ENCODE measurements around the gene LRRC74B.
"Not testable (repeated sequence)": the region's sequence is repeated elsewhere in the genome, so short reads cannot be mapped to it uniquely, and the experiment has no call there.

Gene LRRC74B

DNA sequence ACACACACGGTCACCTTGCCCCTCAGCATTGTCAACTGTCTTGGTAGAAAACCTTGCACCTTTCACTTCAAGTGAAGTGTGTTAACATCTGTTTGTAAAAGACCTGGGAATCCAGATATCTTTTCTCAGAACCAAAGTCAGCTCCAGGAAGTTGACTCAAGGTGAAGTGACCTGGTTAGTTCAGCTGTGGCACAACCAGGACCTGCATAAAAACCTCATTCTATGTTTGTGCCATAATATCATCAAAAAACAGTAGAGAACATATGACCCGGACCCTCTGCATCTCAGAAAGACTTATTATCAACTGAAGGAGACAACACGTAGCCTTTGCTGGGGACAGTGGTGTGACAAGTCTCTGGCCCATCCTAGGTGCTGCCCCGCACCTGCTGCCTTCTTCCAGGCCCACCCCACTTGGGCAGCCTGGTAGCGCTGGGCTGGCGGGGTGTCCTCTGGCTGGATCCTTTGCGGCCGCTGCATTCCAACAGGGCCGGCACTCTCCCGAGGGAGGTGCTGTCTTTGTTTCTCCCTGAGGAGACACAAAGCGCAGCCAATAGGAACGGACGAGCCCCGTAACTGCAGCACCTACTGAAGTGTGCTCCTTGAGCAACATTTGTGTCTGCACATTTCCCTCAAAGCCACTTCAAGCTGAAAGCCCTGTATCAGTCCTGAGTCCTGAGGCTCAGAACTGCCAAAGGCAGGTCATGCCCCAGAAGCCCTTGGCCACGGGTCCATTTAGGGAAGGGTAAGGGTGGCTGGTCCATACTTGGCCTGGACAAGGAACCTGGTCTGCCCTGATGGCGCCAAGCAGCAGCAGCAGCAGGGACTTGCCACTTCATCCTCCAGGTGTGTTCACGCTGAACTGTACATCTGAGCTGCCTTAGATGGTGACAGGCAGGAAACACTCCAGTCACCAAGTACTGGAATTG lies 25.2 kb downstream of the LRRC74B start:
- H3K27me3 ChIP-seq (ENCODE audit: control insufficient read depth, insufficient read depth, low read length) = no peaks in the 10 kb centered on the region
- H3K36me3 ChIP-seq (ENCODE audit: control insufficient read depth, insufficient read depth, low read length) = no peaks in the 10 kb centered on the region
- H3K9ac ChIP-seq (ENCODE audit: low read length) = no peak overlapping the region
- H3K4me1 ChIP-seq (ENCODE audit: control insufficient read depth, insufficient read depth, low read length) = no peaks in the 10 kb centered on the region
- no peaks in the 10 kb centered on the region for H3K9me3 ChIP-seq (ENCODE audit: control insufficient read depth, low read length)
- H3K4me3 ChIP-seq (ENCODE audit: low read length) = no peak overlapping the region

DNA sequence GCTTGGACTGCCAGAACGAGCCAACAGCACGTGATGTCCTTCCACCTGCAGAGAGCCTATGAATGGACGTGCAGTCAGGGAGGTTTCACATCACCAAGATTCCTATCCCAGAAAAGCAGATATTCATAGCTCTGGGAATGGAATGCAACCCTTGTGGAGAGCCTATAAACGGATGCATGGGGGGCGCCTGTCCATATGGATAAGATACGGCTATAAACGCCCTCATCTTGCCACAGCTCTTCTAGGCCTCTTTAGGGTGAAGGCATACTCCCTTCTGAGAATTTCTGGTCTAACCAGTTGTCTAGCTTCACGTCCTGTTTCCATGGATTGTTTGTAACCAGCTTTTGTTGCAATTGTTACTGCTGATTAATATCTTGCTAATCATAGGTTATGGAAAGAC lies 26.1 kb downstream of the LRRC74B start:
- not testable (repeated sequence) for H3K9ac ChIP-seq (ENCODE audit: low read length); H3K4me1 ChIP-seq (ENCODE audit: control insufficient read depth, insufficient read depth, low read length); H3K9me3 ChIP-seq (ENCODE audit: control insufficient read depth, low read length); H3K4me3 ChIP-seq (ENCODE audit: low read length); H3K27me3 ChIP-seq (ENCODE audit: control insufficient read depth, insufficient read depth, low read length); H3K36me3 ChIP-seq (ENCODE audit: control insufficient read depth, insufficient read depth, low read length)

DNA sequence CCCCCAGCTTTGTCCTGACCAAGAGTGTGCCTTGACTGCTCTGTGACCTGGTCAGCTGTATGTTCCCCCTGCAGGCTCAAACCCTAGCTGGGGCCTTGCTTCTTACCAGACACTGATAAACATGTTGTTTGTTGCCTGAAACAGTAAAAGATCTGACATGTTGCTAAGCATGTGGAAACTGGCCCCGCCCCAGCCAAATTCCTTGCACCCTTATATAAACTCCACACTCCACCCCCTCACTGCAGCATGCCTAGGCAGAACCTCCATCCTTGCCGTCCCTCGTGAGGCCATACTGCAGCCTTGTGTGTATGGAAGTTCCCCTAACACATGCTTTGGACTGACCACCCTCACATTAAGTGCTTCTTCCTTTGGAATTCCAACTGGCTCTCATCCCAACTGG lies 27.3 kb downstream of the LRRC74B start:
- no peak overlapping the region for H3K4me3 ChIP-seq (ENCODE audit: low read length)
- H3K9ac ChIP-seq (ENCODE audit: low read length) = no peak overlapping the region
- no peaks in the 10 kb centered on the region for H3K36me3 ChIP-seq (ENCODE audit: control insufficient read depth, insufficient read depth, low read length)
- no peaks in the 10 kb centered on the region for H3K4me1 ChIP-seq (ENCODE audit: control insufficient read depth, insufficient read depth, low read length)
- H3K27me3 ChIP-seq (ENCODE audit: control insufficient read depth, insufficient read depth, low read length) = no peaks in the 10 kb centered on the region
- no peaks in the 10 kb centered on the region for H3K9me3 ChIP-seq (ENCODE audit: control insufficient read depth, low read length)

DNA sequence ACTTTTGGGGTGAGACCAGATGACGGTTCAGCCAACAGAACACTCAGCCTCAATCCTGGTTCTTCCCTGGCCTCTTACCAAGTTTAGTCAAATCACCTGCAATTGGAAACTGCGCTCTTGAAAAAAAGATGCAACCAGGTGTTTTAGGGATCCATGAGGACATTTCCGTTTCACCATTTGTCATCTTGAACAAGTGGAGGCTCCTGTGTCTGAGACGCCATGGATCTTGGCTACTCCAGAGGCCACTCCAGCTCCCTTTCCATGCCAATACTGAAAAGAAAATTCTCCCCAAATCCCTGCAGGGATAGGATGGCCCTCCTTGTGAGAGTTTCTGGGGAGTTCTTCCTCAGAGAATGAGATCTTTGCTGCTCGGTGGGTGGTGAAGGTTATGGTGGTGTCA lies 27.7 kb downstream of the LRRC74B start:
- Histone ChIP-seq H3K9ac (ENCODE audit: low read length) (no peak overlapping the region), H3K36me3 (ENCODE audit: control insufficient read depth, insufficient read depth, low read length) (no peaks in the 10 kb centered on the region), H3K27me3 (ENCODE audit: control insufficient read depth, insufficient read depth, low read length) (no peaks in the 10 kb centered on the region), H3K9me3 (ENCODE audit: control insufficient read depth, low read length) (no peaks in the 10 kb centered on the region), H3K4me3 (ENCODE audit: low read length) (no peak overlapping the region), H3K4me1 (ENCODE audit: control insufficient read depth, insufficient read depth, low read length) (no peaks in the 10 kb centered on the region)

DNA sequence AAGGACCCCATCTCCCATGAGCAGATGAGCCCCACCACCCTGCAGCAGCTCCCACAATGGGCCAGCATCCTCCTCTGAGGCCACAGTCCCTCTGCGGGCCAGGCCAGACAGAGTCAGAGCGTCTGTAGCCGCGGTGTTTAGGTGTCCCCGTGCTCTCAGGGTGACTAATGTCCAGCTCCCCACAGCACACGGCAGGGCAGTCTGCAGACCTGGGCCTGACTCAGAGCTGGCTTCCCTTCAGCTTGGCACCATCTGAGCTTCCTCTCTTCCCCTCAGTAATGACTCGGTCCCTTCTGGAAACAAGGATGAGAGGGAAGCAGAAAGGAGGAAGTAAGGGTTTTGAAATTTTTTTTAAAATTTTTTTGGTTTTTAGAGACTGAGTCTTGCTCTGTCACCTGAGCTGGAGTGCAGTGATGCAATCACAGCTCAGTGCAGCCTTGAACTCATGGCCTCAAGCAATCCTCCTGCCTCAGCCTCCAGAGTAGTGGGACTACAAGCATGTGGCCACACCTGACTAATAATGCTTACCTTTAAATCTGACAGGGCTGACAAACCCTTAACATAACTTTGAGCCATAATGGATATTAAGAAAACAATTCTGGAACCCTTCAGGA lies 28.5 kb downstream of the LRRC74B start:
- Histone ChIP-seq H3K27me3 (ENCODE audit: control insufficient read depth, insufficient read depth, low read length) (no peaks in the 10 kb centered on the region), H3K36me3 (ENCODE audit: control insufficient read depth, insufficient read depth, low read length) (no peaks in the 10 kb centered on the region), H3K9me3 (ENCODE audit: control insufficient read depth, low read length) (no peaks in the 10 kb centered on the region), H3K4me3 (ENCODE audit: low read length) (no peak overlapping the region), H3K4me1 (ENCODE audit: control insufficient read depth, insufficient read depth, low read length) (no peaks in the 10 kb centered on the region), H3K9ac (ENCODE audit: low read length) (no peak overlapping the region)

DNA sequence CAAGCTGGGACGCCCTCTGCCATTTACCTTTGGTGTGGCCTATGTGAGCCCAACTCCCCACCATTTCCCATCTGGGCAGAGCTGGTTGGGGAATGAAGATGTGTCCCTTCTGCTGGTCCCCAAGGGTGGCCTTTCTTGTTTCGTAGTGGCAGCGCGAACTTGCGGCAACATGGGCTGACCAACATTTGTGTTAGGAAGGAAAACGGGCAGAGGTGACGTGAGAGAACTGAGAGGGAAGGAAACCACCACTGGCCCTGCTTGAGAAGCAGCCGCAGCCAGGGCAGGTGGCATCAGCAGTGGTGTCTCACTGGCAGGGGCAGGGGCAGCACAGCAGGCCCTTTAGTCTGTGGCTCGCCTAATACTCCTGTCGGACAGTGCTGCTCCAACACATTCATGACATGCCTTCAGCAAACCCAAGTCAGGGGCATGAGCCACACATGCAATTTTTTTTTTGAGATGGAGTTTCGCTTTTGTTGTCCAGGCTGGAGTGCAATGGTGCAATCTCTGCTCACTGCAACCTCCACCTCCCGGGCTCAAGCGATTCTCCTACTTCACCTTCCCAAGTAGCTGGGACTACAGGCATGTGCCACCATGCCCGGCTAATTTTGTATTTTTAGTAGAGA lies 29.9 kb downstream of the LRRC74B start:
- Histone ChIP-seq H3K9ac (ENCODE audit: low read length) (no peak overlapping the region), H3K27me3 (ENCODE audit: control insufficient read depth, insufficient read depth, low read length) (no peaks in the 10 kb centered on the region), H3K4me1 (ENCODE audit: control insufficient read depth, insufficient read depth, low read length) (no peaks in the 10 kb centered on the region), H3K9me3 (ENCODE audit: control insufficient read depth, low read length) (no peaks in the 10 kb centered on the region), H3K36me3 (ENCODE audit: control insufficient read depth, insufficient read depth, low read length) (no peaks in the 10 kb centered on the region), H3K4me3 (ENCODE audit: low read length) (no peak overlapping the region)

DNA sequence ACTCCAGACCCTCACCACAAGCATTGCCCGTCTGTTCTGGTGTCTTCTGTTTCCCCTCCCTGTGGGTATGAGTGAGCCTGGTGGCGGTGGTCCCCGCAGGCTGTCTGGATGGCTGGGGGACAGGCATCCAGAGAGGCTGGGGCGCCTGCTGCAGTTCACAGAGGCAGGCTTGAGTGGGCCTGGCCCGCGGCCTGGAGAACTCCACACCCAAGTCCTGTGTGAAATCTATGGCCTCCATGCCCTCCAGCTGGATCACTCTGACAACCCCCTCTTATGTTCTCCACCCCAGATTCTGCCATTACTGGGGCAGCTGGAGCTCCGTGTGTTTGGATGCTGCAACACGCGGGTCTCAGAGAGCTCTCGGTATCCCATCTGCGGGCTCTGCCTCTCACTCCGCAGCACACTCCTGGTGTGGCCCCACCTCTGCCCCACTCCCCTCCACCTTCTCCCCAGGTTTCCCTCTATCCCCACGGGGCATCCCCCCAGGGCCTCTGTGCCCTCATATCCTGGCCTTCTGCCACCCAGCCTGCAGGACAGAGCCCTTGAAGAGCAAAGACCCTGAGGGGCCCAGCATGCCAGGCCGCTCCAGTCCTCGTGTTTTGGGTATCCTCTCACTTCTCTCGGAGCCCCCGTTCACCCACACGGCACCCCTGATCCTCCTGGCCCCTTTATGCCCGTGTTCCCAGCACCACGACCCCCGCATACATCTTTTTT lies 31.3 kb downstream of the LRRC74B start:
- H3K9me3 ChIP-seq (ENCODE audit: control insufficient read depth, low read length) = no peaks in the 10 kb centered on the region
- no peaks in the 10 kb centered on the region for H3K36me3 ChIP-seq (ENCODE audit: control insufficient read depth, insufficient read depth, low read length)
- no peaks in the 10 kb centered on the region for H3K27me3 ChIP-seq (ENCODE audit: control insufficient read depth, insufficient read depth, low read length)
- no peak overlapping the region for H3K4me3 ChIP-seq (ENCODE audit: low read length)
- no peak overlapping the region for H3K9ac ChIP-seq (ENCODE audit: low read length)
- no peaks in the 10 kb centered on the region for H3K4me1 ChIP-seq (ENCODE audit: control insufficient read depth, insufficient read depth, low read length)

DNA sequence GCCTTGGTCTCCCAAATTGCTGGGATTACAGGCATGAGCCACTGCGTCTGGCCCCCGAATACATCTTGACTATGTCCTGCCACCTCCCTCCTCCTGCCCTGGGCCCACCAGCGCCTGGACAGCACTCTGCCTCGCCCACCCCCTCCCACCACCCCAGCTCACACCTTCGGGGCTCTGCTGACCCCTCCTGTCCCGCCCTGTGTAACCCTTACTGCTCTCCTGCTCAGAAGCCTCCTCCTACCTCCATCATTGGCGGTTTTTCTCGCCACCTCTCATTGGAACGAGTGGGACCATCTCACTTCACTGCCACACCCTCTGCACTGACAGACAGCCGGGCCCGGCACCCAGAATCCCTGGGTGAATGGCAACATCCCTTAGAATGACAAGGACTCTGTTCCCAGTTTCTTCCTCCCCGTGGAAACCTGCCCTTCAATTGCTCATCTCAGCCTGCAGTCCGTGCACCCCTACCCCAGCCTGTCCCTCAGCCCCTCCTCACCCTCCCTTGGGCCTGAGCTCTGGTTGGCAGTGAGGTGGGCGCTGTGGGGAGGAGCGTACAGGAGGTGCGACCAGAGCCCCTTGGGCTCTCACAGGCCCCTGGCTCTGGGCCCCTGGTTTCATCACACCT lies 32.2 kb downstream of the LRRC74B start:
- no peaks in the 10 kb centered on the region for H3K27me3 ChIP-seq (ENCODE audit: control insufficient read depth, insufficient read depth, low read length)
- H3K9me3 ChIP-seq (ENCODE audit: control insufficient read depth, low read length) = no peaks in the 10 kb centered on the region
- no peak overlapping the region for H3K9ac ChIP-seq (ENCODE audit: low read length)
- H3K4me1 ChIP-seq (ENCODE audit: control insufficient read depth, insufficient read depth, low read length) = no peaks in the 10 kb centered on the region
- H3K4me3 ChIP-seq (ENCODE audit: low read length) = no peak overlapping the region
- H3K36me3 ChIP-seq (ENCODE audit: control insufficient read depth, insufficient read depth, low read length) = no peaks in the 10 kb centered on the region

DNA sequence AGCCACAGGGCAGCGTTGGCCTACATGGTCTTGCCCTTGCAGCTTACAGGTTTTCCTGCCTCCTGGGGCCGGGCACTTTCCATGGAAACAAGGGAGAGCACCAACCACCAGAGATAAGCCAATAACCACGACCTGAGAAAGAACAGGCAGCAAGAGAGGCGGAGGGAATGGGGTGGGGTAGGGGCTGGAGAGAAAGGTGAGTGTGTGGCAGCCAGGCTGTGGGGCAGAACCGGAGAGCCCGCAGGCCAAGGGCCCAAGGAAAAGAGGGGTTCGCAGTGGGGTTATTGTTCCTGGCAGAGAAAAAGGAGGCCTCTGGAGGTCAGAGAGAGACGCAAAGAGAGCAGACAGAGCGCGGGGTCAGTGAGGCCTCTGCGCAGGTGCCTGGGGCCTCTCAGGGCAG lies 33.2 kb downstream of the LRRC74B start:
- H3K4me3 ChIP-seq (ENCODE audit: low read length) = no peak overlapping the region
- H3K9me3 ChIP-seq (ENCODE audit: control insufficient read depth, low read length) = no peaks in the 10 kb centered on the region
- H3K36me3 ChIP-seq (ENCODE audit: control insufficient read depth, insufficient read depth, low read length) = no peaks in the 10 kb centered on the region
- H3K4me1 ChIP-seq (ENCODE audit: control insufficient read depth, insufficient read depth, low read length) = no peaks in the 10 kb centered on the region
- no peaks in the 10 kb centered on the region for H3K27me3 ChIP-seq (ENCODE audit: control insufficient read depth, insufficient read depth, low read length)
- H3K9ac ChIP-seq (ENCODE audit: low read length) = no peak overlapping the region

DNA sequence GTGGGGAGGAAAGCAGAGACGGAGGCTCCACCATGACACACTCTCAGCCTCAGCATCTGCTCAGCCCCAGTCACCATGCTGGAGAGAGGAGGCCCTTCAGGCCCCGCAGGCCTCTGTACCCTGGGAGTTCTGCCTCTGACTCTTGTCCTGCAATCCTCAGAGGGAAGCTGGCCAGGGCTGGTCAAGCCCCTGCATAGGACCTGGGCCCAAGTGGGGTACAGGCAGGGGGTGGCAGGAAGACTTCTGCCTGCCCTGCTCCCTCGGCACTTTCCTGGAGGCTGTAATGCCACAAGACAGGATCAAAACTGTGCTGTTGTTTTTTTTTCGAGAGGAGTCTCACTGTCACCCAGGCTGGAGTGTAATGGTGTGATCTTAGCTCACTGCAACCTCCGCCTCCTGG lies 33.7 kb downstream of the LRRC74B start:
- H3K4me3 ChIP-seq (ENCODE audit: low read length) = no peak overlapping the region
- H3K9me3 ChIP-seq (ENCODE audit: control insufficient read depth, low read length) = no peaks in the 10 kb centered on the region
- H3K36me3 ChIP-seq (ENCODE audit: control insufficient read depth, insufficient read depth, low read length) = no peaks in the 10 kb centered on the region
- H3K9ac ChIP-seq (ENCODE audit: low read length) = no peak overlapping the region
- H3K27me3 ChIP-seq (ENCODE audit: control insufficient read depth, insufficient read depth, low read length) = no peaks in the 10 kb centered on the region
- no peaks in the 10 kb centered on the region for H3K4me1 ChIP-seq (ENCODE audit: control insufficient read depth, insufficient read depth, low read length)

DNA sequence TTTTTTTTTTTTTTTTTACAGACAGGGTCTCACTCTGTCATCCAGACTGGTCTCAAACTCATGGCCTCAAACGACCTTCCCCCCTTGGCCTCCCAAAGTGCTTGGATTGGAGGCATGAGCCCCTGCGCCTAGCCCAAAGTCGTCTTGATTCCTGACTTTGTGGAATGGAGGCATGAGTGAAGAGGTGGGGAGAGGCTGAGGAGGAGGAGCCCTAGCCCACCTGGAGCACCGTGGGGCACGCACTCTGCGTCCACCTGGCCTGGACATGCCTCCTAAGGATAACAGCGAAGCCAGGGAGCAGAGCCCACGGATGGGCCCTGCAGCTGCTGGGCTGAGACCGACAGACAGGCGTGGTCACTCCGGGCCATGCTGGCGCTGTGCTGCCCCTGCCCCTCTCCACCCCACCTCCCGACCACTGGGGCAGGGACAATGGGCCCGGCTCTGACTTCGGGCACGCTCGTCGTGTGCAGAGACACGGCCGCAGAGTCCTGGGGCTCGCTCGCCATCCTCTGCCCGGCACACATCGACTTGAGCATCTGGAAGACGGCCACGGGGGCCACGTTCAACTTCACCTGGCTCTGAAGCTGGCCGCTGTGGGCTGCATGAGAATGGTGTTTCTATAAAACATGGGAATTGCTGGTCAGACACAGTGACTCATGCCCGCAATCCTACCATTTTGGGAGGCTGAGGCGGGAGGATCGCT lies 34.8 kb downstream of the LRRC74B start:
- H3K36me3 ChIP-seq (ENCODE audit: control insufficient read depth, insufficient read depth, low read length) = no peaks in the 10 kb centered on the region
- H3K9ac ChIP-seq (ENCODE audit: low read length) = no peak overlapping the region
- H3K4me1 ChIP-seq (ENCODE audit: control insufficient read depth, insufficient read depth, low read length) = no peaks in the 10 kb centered on the region
- H3K4me3 ChIP-seq (ENCODE audit: low read length) = no peak overlapping the region
- H3K27me3 ChIP-seq (ENCODE audit: control insufficient read depth, insufficient read depth, low read length) = no peaks in the 10 kb centered on the region
- H3K9me3 ChIP-seq (ENCODE audit: control insufficient read depth, low read length) = no peaks in the 10 kb centered on the region
